Kidney epithelial cell (primary cell): ENCODE data around the gene FAF1. TPM values are rescaled to one million over a fixed set of nuclear protein-coding genes. Genes with fewer than 3 reads are reported as not detected.
"Not testable (repeated sequence)": the region's sequence is repeated elsewhere in the genome, so short reads cannot be mapped to it uniquely, and the experiment has no call there.

Experiments used
- DNase-seq: peaks from one replicate; pipeline ENCODE4 v3.0.0-alpha.2; 2010; ENCODE audit warnings: low read depth
- H3K27me3 ChIP-seq: 2 replicates; pipeline ENCODE4 v1.6.0; 2011; ENCODE audit warnings: low read length; ENCODE audit not compliant: control insufficient read depth, insufficient read depth
- H3K36me3 ChIP-seq: 2 replicates; pipeline ENCODE4 v1.5.1; 2011; ENCODE audit warnings: low read length; ENCODE audit not compliant: control insufficient read depth, insufficient read depth
- H3K4me3 ChIP-seq: 2 replicates; pipeline ENCODE4 v1.5.1; 2011; ENCODE audit warnings: low read depth, mild to moderate bottlenecking, control low read depth, low read length
- CTCF ChIP-seq: IDR thresholded peaks from 2 replicates; pipeline ENCODE4 v1.5.1; 2011; ENCODE audit warnings: mild to moderate bottlenecking, moderate library complexity, low read length, control low read depth, inconsistent platforms; ENCODE audit not compliant: insufficient read depth, poor library complexity, severe bottlenecking
- total RNA-seq: library from RNA; depleted of rRNA; stranded (reverse); fragments of >200 nt; gene quantifications from 2 replicates; pipeline ENCODE4 v1.2.3, GENCODE V29; 2015

The FAF1 gene
- total RNA-seq, 1 donor from 2014 or later = 57.8 TPM

GRCh38 chr1:50917138-50918137 is 42.6 kb downstream of the FAF1 start:
- H3K36me3 ChIP-seq = no peaks in the 10 kb centered on the region
- no peak for DNase-seq
- TF ChIP-seq CTCF = no peak
- no peaks in the 10 kb centered on the region for H3K27me3 ChIP-seq
- no peak overlapping the region for H3K4me3 ChIP-seq

GRCh38 chr1:50915621-50916020 is 44.4 kb downstream of the FAF1 start:
- no peaks in the 10 kb centered on the region for H3K36me3 ChIP-seq
- H3K4me3 ChIP-seq = no peak overlapping the region
- no peak for TF ChIP-seq CTCF
- DNase-seq = no peak
- no peaks in the 10 kb centered on the region for H3K27me3 ChIP-seq

GRCh38 chr1:50913954-50914353 is 46.1 kb downstream of the FAF1 start:
- no peak for TF ChIP-seq CTCF
- Histone ChIP-seq H3K4me3 (no peak overlapping the region), H3K27me3 (no peaks in the 10 kb centered on the region), H3K36me3 (no peaks in the 10 kb centered on the region)
- no peak for DNase-seq

GRCh38 chr1:50910356-50910755 is 49.7 kb downstream of the FAF1 start:
- not testable (repeated sequence) for H3K4me3 ChIP-seq, DNase-seq, H3K36me3 ChIP-seq, H3K27me3 ChIP-seq

GRCh38 chr1:50907610-50908009 is 52.5 kb downstream of the FAF1 start:
- H3K27me3 ChIP-seq, H3K36me3 ChIP-seq, DNase-seq, H3K4me3 ChIP-seq: not testable (repeated sequence)

GRCh38 chr1:50906050-50906449 is 54.0 kb downstream of the FAF1 start:
- H3K4me3 ChIP-seq, H3K36me3 ChIP-seq, H3K27me3 ChIP-seq, DNase-seq: not testable (repeated sequence)

GRCh38 chr1:50902419-50902818 is 57.6 kb downstream of the FAF1 start:
- Histone ChIP-seq H3K4me3 (no peak overlapping the region), H3K27me3 (no peaks in the 10 kb centered on the region), H3K36me3 (no peaks in the 10 kb centered on the region)
- no peak for TF ChIP-seq CTCF
- no peak for DNase-seq
